DMS153 treated with DMSO at 0.1 percent for 48 hours (cell line): ENCODE results near the gene CPLX1.

Experiments used
- DNase-seq: peaks from one replicate; lab custom pipeline; 2025; ENCODE audit not compliant: unreplicated experiment; lab: John Stamatoyannopoulos, UW

The CPLX1 gene

GRCh38 chr4:856225-856901 is 30.4 kb upstream of the CPLX1 start:
- DNase-seq = no peak

GRCh38 chr4:855880-856224 is 29.9 kb upstream of the CPLX1 start:
- no peak for DNase-seq

GRCh38 chr4:854356-854755 is 28.4 kb upstream of the CPLX1 start:
- DNase-seq = no peak

GRCh38 chr4:853416-853781 is 27.5 kb upstream of the CPLX1 start:
- DNase-seq = no peak

GRCh38 chr4:851701-852430 is 25.9 kb upstream of the CPLX1 start:
- no peak for DNase-seq

GRCh38 chr4:850323-850945 is 24.5 kb upstream of the CPLX1 start:
- DNase-seq = no peak

GRCh38 chr4:849478-850175 is 23.7 kb upstream of the CPLX1 start:
- no peak for DNase-seq

GRCh38 chr4:848803-849477 is 23.0 kb upstream of the CPLX1 start:
- no peak for DNase-seq

- no peak for DNase-seq
Observed at GRCh38 chr4:848307-848691, 22.4 kb upstream of the CPLX1 start.

GRCh38 chr4:845836-846251 is 19.9 kb upstream of the CPLX1 start:
- DNase-seq = no peak

- DNase-seq = no peak
Observed at GRCh38 chr4:845233-845835, 19.4 kb upstream of the CPLX1 start.

GRCh38 chr4:844752-845232 is 18.9 kb upstream of the CPLX1 start:
- no peak for DNase-seq

GRCh38 chr4:839675-840443 is 13.9 kb upstream of the CPLX1 start:
- DNase-seq = no peak

GRCh38 chr4:837772-838171 is 11.8 kb upstream of the CPLX1 start:
- DNase-seq = no peak

GRCh38 chr4:836750-837301 is 10.9 kb upstream of the CPLX1 start:
- DNase-seq = no peak

- DNase-seq = no peak
Observed at GRCh38 chr4:836003-836511, 10.1 kb upstream of the CPLX1 start.

- DNase-seq = no peak
Observed at GRCh38 chr4:835148-836002, 9.4 kb upstream of the CPLX1 start.

- no peak for DNase-seq
Observed at GRCh38 chr4:834368-835147, 8.6 kb upstream of the CPLX1 start.
